Measurements from ENCODE around the gene FCAMR. TPM values are rescaled to one million over a fixed set of nuclear protein-coding genes. Genes with fewer than 3 reads are reported as not detected.

The FCAMR gene
- total RNA-seq, 2 donors from 2014 or later = not detected

DNA sequence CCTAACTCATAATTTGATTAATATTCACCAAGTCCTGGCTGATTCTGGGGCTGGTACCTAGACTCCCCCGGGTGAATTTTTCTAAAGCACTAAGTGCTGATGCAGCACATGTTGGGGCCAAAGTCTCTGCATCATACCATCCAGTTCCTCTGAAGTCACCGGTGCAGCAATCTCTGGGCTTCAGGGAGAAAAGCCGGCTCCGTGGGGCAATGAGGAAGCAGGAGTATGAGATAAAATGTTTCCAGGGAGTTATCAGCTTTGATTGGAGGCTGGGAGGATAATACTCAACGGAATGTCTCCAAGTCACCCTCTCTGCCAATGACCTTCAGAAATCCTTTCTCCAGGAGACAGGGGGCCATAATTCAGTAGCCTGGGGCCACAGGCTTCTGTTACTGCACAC is 1.2 kb downstream of the FCAMR start:
- Histone ChIP-seq H3K36me3 (no peaks in the 10 kb centered on the region), H3K27ac (no peak overlapping the region), H3K4me3 (no peak overlapping the region), H3K4me1 (no peaks in the 10 kb centered on the region), H3K9me3 (no peaks in the 10 kb centered on the region), H3K27me3 (no peaks in the 10 kb centered on the region)
- TF ChIP-seq, protein P1, sequence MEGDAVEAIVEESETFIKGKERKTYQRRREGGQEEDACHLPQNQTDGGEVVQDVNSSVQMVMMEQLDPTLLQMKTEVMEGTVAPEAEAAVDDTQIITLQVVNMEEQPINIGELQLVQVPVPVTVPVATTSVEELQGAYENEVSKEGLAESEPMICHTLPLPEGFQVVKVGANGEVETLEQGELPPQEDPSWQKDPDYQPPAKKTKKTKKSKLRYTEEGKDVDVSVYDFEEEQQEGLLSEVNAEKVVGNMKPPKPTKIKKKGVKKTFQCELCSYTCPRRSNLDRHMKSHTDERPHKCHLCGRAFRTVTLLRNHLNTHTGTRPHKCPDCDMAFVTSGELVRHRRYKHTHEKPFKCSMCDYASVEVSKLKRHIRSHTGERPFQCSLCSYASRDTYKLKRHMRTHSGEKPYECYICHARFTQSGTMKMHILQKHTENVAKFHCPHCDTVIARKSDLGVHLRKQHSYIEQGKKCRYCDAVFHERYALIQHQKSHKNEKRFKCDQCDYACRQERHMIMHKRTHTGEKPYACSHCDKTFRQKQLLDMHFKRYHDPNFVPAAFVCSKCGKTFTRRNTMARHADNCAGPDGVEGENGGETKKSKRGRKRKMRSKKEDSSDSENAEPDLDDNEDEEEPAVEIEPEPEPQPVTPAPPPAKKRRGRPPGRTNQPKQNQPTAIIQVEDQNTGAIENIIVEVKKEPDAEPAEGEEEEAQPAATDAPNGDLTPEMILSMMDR (IDR thresholded peaks at IDR 0.05) = no peak
- DNase-seq (ENCODE audit: low spot score) = no peak

DNA sequence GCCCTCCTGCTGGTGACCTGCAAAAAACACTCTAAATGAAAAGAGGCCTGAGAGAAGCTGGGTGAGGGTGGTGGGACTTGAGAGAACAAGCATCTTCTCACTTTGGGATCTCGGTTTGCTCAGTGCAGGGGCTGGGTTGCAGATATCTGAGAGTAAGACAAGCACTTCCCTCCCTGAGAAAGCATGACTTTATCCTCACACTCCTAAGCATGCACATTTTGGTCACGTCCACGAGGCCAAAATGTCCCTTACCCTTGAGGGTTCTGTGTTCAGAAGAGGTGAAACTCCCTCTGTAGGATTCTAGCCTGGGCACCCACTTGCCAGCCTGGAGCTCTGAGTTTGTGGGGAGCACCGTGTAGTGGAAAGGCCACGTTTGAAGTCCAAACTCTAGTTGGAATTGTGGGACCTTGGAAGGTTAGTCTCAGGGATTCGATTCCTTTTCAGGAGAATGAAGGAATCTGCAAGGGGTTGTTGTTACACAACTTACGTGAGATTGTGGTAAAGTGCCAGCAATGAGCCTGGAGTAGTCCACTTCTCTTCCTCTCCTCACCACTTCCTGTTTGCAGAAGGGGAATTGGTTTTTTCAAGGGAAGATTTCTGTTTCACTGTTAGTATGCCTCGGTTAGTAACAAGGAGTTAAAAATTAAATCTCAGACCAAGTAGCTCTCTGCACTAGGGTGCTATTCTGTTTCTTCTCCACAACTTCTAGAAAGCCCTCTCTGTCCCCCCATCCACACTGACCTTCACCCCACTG is 3.0 kb downstream of the FCAMR start:
- TF ChIP-seq, protein P1 (IDR thresholded peaks at IDR 0.05) = no peak
- Histone ChIP-seq H3K4me3 (no peak overlapping the region), H3K27ac (no peak overlapping the region), H3K9me3 (no peaks in the 10 kb centered on the region), H3K4me1 (no peaks in the 10 kb centered on the region), H3K27me3 (no peaks in the 10 kb centered on the region), H3K36me3 (no peaks in the 10 kb centered on the region)
- DNase-seq (ENCODE audit: low spot score) = no peak

DNA sequence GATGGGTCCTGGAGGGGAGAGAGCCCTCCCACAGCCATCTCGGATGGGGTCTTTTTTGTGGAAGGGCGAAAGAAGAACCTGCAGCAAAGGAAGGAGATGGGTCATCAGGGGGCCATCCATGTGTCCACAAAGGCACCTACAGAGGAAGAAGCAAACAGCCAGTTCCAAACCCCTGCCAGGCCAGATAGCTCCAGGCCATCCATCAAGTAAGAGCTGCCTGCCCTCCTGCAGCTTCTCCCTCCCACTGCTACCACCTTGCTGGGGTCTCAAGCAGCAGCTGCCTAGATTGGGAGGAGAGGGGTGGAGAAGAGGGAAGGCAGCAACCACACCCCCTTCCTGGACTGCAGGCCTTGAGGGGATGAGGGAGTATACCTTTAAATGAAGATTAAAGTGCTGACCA is 4.5 kb downstream of the FCAMR start:
- Histone ChIP-seq H3K4me3 (no peak overlapping the region), H3K27ac (no peak overlapping the region), H3K9me3 (no peaks in the 10 kb centered on the region), H3K4me1 (no peaks in the 10 kb centered on the region), H3K27me3 (no peaks in the 10 kb centered on the region), H3K36me3 (no peaks in the 10 kb centered on the region)
- TF ChIP-seq, protein P1 (IDR thresholded peaks at IDR 0.05) = no peak
- no peak for DNase-seq (ENCODE audit: low spot score)

DNA sequence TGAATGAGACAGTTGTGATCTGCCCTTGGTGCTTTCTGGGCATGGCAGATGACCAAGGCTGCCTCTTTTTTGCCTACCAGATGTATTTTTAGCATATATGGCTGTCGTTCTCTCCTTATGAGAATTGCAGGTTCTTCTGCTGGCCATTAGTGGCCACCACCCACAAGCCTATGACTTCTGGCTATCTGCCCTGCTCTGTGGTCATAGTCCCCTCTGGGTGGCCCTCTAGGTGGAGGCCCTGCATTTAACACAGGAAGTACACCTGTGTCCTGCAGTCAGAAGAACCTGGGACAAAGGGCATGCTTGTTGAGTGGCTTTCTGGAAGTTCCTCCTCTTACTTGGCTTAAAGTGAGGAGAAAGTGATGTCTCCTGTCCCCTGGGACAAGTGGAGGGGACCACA is 6.5 kb downstream of the FCAMR start:
- Histone ChIP-seq H3K27ac (no peak overlapping the region), H3K4me1 (no peaks in the 10 kb centered on the region), H3K36me3 (no peaks in the 10 kb centered on the region), H3K4me3 (no peak overlapping the region), H3K27me3 (no peaks in the 10 kb centered on the region), H3K9me3 (no peaks in the 10 kb centered on the region)
- no peak for DNase-seq (ENCODE audit: low spot score)
- TF ChIP-seq, protein P1 (IDR thresholded peaks at IDR 0.05) = no peak

DNA sequence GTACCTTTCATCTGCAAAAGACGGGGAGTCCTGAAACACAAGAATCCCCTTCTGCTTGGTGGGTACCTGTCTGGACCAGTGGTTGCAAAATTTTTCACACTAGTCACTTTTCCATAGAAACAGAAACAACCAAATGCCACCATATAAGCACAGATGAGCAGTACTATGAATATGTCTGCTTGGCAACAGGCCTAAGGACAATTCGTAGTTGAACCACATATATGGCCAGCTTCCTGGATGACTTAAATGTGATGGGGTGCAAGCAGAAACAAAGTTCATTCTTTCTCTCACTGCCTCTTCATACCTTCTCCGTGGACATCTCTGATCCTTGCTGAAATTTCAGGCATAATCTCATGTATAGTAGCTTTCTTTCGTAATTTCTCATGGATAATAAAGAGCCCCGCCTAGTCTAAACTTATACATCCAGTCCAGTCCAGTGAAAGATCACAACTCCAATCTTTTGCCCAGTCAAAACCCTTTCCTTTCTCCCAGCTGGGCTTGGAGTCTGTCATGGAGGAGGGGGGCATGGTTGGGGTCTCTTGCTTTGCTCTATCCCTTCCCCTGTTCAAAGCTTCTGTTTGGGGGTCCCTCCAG is 7.0 kb downstream of the FCAMR start:
- H3K27me3 ChIP-seq = no peaks in the 10 kb centered on the region
- TF ChIP-seq, protein P1 (IDR thresholded peaks at IDR 0.05) = no peak
- H3K4me1 ChIP-seq = no peaks in the 10 kb centered on the region
- H3K9me3 ChIP-seq = no peaks in the 10 kb centered on the region
- DNase-seq (ENCODE audit: low spot score) = no peak
- H3K36me3 ChIP-seq = no peaks in the 10 kb centered on the region
- no peak overlapping the region for H3K27ac ChIP-seq
- H3K4me3 ChIP-seq = no peak overlapping the region
